WTC11 (cell line): ENCODE results near the gene PLEKHN1. TPM values are rescaled to one million over a fixed set of nuclear protein-coding genes. Genes with fewer than 3 reads are reported as not detected.

ENCODE experiments used
- ATAC-seq: fragments of 200-7000 bp; cut with Tn5 transposase; 2 replicates; pipeline ENCODE4 v1.10.0; 2021; ENCODE audit warnings: mild to moderate bottlenecking, moderate library complexity
- Bru-seq: library from RNA; stranded (reverse); fragments of 400-500 nt; gene quantifications from one replicate; lab custom pipeline; 2021; lab: Mats Ljungman, UMichigan
- CTCF ChIA-PET: fragments of 300-600 bp; sonication (Branson Sonifier 250); formaldehyde crosslinking; loops from one replicate; lab custom pipeline; 2021; ENCODE audit warnings: antibody characterized with exemption; lab: Charles Lee
- POLR2A ChIA-PET: fragments of 350-600 bp; sonication (Branson Sonifier 250); formaldehyde crosslinking; loops from one replicate; lab custom pipeline; 2021; ENCODE audit warnings: antibody characterized with exemption; lab: Charles Lee
- DNase-seq: peaks from one replicate; pipeline ENCODE4 v3.0.0; 2021; ENCODE audit warnings: low spot score
- H3K27ac Mint-ChIP-seq: 2 replicates; pipeline ENCODE4 v1.8.0; 2021; ENCODE audit warnings: mixed read lengths
- H3K27me3 Mint-ChIP-seq: 2 replicates; pipeline ENCODE4 v1.8.0; 2021; ENCODE audit warnings: low read depth, mild to moderate bottlenecking, moderate library complexity, mixed read lengths
- H3K36me3 Mint-ChIP-seq: 2 replicates; pipeline ENCODE4 v1.8.0; 2021; ENCODE audit warnings: mixed read lengths
- H3K4me1 Mint-ChIP-seq: 2 replicates; pipeline ENCODE4 v1.8.0; 2022; ENCODE audit warnings: mixed read lengths
- H3K4me3 Mint-ChIP-seq: 2 replicates; pipeline ENCODE4 v1.8.0; 2021; ENCODE audit warnings: mild to moderate bottlenecking, moderate library complexity, mixed read lengths
- H3K9me3 Mint-ChIP-seq: 2 replicates; pipeline ENCODE4 v1.8.0; 2021; ENCODE audit warnings: mixed read lengths
- CREB1 ChIP-seq: sonication (generic); formaldehyde crosslinking; IDR thresholded peaks from 2 replicates; pipeline ENCODE4 v1.8.0; 2023; ENCODE audit warnings: mild to moderate bottlenecking, missing genetic modification reagents
- E2F4 ChIP-seq: sonication (generic); formaldehyde crosslinking; IDR thresholded peaks from 2 replicates; pipeline ENCODE4 v1.8.1; 2022; ENCODE audit warnings: low read depth, mild to moderate bottlenecking, moderate library complexity, missing genetic modification reagents, borderline replicate concordance
- EMX1 ChIP-seq: fragments of 250-450 bp; sonication (Bioruptor Pico); IDR thresholded peaks from 2 replicates; pipeline ENCODE4 v1.8.0; 2021; ENCODE audit warnings: mild to moderate bottlenecking
- GRHL2 ChIP-seq: fragments of 250-450 bp; sonication (Bioruptor Pico); IDR thresholded peaks from 2 replicates; pipeline ENCODE4 v1.8.0; 2022; ENCODE audit warnings: mild to moderate bottlenecking, moderate library complexity; ENCODE audit not compliant: insufficient replicate concordance, severe bottlenecking
- IRF1 ChIP-seq: sonication (generic); formaldehyde crosslinking; IDR thresholded peaks from 2 replicates; pipeline ENCODE4 v1.8.0; 2023; ENCODE audit warnings: missing genetic modification reagents
- NR1H2 ChIP-seq: sonication (generic); formaldehyde crosslinking; IDR thresholded peaks from 2 replicates; pipeline ENCODE4 v1.9.0; 2021; ENCODE audit warnings: mild to moderate bottlenecking, moderate library complexity, missing genetic modification reagents
- NR2C2 ChIP-seq: sonication (generic); formaldehyde crosslinking; IDR thresholded peaks from 2 replicates; pipeline ENCODE4 v1.8.0; 2022; ENCODE audit warnings: mild to moderate bottlenecking, missing genetic modification reagents
- TCF7 ChIP-seq: sonication (generic); formaldehyde crosslinking; IDR thresholded peaks from 2 replicates; pipeline ENCODE4 v1.8.0; 2022; ENCODE audit warnings: mild to moderate bottlenecking, low read depth, missing genetic modification reagents, moderate library complexity
- TP53 ChIP-seq: sonication (generic); formaldehyde crosslinking; IDR thresholded peaks from 2 replicates; pipeline ENCODE4 v1.8.1; 2023; ENCODE audit warnings: mild to moderate bottlenecking, missing genetic modification reagents
- USF2 ChIP-seq: sonication (generic); formaldehyde crosslinking; IDR thresholded peaks from 2 replicates; pipeline ENCODE4 v1.8.1; 2023; ENCODE audit warnings: mild to moderate bottlenecking, missing genetic modification reagents, moderate library complexity
- ZBTB21 ChIP-seq: sonication (generic); formaldehyde crosslinking; IDR thresholded peaks from 2 replicates; pipeline ENCODE4 v1.8.1; 2023; ENCODE audit warnings: mild to moderate bottlenecking, missing genetic modification reagents, borderline replicate concordance
- ZNF671 ChIP-seq: fragments of 250-450 bp; sonication (Bioruptor Pico); IDR thresholded peaks from 2 replicates; pipeline ENCODE4 v1.8.0; 2021; ENCODE audit warnings: mild to moderate bottlenecking
- long read RNA-seq, 3 experiments: library from RNA in 1 of 3; library from capped mRNA in 1 of 3; library from polyadenylated mRNA in 1 of 3; unstranded in 2 of 3; stranded (forward) in 1 of 3; transcript quantifications; one replicate each; pipeline ENCODE4 v2.0.0, GENCODE V29; 2021
- total RNA-seq: library from RNA; stranded (reverse); gene quantifications from 3 replicates; pipeline ENCODE4 v1.2.3, GENCODE V29; 2021
- TF ChIP-seq, protein P1 (sequence below): sonication (generic); formaldehyde crosslinking; IDR thresholded peaks from 2 replicates; pipeline ENCODE4 v1.8.1; 2023; ENCODE audit warnings: mild to moderate bottlenecking, moderate library complexity, missing genetic modification reagents
- TF ChIP-seq, protein P2 (sequence below): sonication (generic); formaldehyde crosslinking; IDR thresholded peaks from 2 replicates; pipeline ENCODE4 v1.8.1; 2022; ENCODE audit warnings: missing genetic modification reagents, borderline replicate concordance
- TF ChIP-seq, protein P3 (sequence below): fragments of 250-450 bp; sonication (Bioruptor Pico); IDR thresholded peaks from 2 replicates; pipeline ENCODE4 v1.9.0; 2021; ENCODE audit warnings: mild to moderate bottlenecking
- TF ChIP-seq, protein P4 (sequence below): fragments of 250-450 bp; sonication (Bioruptor Pico); IDR thresholded peaks from 2 replicates; pipeline ENCODE4 v1.9.0; 2021; ENCODE audit warnings: moderate library complexity, mild to moderate bottlenecking, inconsistent platforms, borderline replicate concordance
- TF ChIP-seq, protein P5 (sequence below): sonication (generic); formaldehyde crosslinking; IDR thresholded peaks from 2 replicates; pipeline ENCODE4 v1.8.1; 2023; ENCODE audit warnings: mild to moderate bottlenecking, missing genetic modification reagents, borderline replicate concordance

Gene PLEKHN1
- total RNA-seq = 2.9 to 3.4 TPM (median 3.0 TPM) in 3 replicates
- percentile 25 among the genes with signal in this experiment for Bru-seq, nascent RNA
- long read RNA-seq, experiment 1, partial matches to known transcripts = 2 of 6 reads
- long read RNA-seq, experiment 1, other reads (novel, unspliced or antisense) = 4 of 6 reads
- long read RNA-seq, experiment 2, partial matches to known transcripts = 0 of 4 reads
- long read RNA-seq, experiment 2, other reads (novel, unspliced or antisense) = 4 of 4 reads
- long read RNA-seq, experiment 3 = 0 reads

DNA sequence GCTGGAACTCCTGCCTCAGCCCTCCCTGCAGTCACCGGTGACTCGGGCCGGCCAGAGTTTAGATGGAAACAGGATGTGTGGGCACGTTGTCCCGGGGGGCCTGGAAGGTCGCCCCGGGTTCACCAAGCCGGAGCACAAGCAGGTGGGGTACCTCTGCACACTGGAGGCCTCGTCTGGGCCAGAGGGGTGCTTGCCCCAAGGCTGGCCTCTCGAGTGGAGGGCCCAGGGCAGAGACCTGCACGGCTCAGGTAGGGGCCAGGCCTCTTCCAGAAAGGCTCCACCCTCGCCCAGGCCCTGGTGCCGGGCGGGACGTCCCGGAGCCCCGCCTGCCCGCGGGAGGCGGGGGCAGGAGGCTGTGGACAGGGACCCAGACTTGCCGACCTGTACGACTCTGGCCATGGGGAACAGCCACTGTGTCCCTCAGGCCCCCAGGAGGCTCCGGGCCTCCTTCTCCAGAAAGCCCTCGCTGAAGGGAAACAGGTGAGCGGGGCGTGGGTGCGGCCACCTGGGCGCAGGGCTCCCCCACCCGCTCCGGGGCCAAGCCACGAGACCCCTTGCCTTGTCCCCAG is at the start of gene PLEKHN1:
TSS of gene PLEKHN1 (plus strand) at position 348 of the 569 bp plus-strand sequence. CDS start at position 398, 50 bp downstream.
- 0 out of 2 replicates have a peak, but pooled peaks cover 2% of the 10 kb centered on the region for H3K4me1 Mint-ChIP-seq
- ChIA-PET POLR2A (interaction anchor here (1.2 kb wide), 1 partner anchor 73 kb away, joined by 4 read pairs; no protein-coding TSS in a partner anchor), CTCF (interaction anchor here (0.8 to 2.3 kb wide), 12 partner anchors 10 to 325 kb away, joined by 3 to 21 read pairs (median 5); partner anchors contain the start of gene PERM1)
- TF ChIP-seq, protein P1, sequence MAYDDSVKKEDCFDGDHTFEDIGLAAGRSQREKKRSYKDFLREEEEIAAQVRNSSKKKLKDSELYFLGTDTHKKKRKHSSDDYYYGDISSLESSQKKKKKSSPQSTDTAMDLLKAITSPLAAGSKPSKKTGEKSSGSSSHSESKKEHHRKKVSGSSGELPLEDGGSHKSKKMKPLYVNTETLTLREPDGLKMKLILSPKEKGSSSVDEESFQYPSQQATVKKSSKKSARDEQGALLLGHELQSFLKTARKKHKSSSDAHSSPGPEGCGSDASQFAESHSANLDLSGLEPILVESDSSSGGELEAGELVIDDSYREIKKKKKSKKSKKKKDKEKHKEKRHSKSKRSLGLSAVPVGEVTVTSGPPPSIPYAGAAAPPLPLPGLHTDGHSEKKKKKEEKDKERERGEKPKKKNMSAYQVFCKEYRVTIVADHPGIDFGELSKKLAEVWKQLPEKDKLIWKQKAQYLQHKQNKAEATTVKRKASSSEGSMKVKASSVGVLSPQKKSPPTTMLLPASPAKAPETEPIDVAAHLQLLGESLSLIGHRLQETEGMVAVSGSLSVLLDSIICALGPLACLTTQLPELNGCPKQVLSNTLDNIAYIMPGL (CRISPR knock-in tag) = peak; percentile 22; the same call in 1 of the 2 replicates
- TF ChIP-seq, protein P2, sequence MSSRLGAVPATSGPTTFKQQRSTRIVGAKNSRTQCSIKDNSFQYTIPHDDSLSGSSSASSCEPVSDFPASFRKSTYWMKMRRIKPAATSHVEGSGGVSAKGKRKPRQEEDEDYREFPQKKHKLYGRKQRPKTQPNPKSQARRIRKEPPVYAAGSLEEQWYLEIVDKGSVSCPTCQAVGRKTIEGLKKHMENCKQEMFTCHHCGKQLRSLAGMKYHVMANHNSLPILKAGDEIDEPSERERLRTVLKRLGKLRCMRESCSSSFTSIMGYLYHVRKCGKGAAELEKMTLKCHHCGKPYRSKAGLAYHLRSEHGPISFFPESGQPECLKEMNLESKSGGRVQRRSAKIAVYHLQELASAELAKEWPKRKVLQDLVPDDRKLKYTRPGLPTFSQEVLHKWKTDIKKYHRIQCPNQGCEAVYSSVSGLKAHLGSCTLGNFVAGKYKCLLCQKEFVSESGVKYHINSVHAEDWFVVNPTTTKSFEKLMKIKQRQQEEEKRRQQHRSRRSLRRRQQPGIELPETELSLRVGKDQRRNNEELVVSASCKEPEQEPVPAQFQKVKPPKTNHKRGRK = no peak
- TF ChIP-seq ZNF671 = 0 out of 2 replicates have a peak, but pooled peaks have one; percentile 20
- H3K9me3 Mint-ChIP-seq = no peaks in the 10 kb centered on the region; the same call in 1 of the 2 replicates
- ATAC-seq (peak; percentile 73), DNase-seq (peak; percentile 50)
- peak within 1 kb of the TSS; percentile 62 for H3K4me3 Mint-ChIP-seq
- H3K36me3 Mint-ChIP-seq = 0 out of 2 replicates have a peak, but pooled peaks cover 2% of the 10 kb centered on the region
- H3K27ac Mint-ChIP-seq = no peak within 1 kb of the TSS
- peaks cover 40% of the 10 kb centered on the region for H3K27me3 Mint-ChIP-seq

DNA sequence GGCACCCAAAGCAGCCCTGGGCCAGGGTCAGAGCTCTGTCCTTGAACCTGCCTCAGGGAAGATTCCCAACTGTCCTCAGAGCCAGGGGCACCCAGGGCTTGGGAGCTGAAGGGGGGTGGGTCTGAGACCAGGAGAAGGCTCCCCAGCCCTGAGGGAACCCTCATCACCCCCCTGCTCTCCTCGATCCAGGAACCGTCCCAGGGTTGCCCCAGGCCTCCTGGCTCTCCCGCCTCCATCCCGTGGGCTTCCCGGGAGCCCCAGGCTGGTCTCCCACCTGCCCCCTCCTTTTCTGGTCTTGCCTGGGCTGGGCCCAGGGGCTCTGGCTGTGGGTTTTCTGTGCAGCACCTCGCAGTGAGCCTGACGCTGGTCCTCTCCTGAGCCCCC is 49.2 kb upstream of the PLEKHN1 start:
- Mint-ChIP-seq H3K36me3 (no peaks in the 10 kb centered on the region), H3K9me3 (no peaks in the 10 kb centered on the region), H3K4me1 (peaks cover 11% of the 10 kb centered on the region), H3K27ac (no peak overlapping the region), H3K4me3 (no peak overlapping the region), H3K27me3 (peaks cover 84% of the 10 kb centered on the region)
- ChIA-PET POLR2A (no interaction called here), CTCF (no interaction called here)
- DNase-seq (no peak), ATAC-seq (no peak)
- TF ChIP-seq, protein P3, sequence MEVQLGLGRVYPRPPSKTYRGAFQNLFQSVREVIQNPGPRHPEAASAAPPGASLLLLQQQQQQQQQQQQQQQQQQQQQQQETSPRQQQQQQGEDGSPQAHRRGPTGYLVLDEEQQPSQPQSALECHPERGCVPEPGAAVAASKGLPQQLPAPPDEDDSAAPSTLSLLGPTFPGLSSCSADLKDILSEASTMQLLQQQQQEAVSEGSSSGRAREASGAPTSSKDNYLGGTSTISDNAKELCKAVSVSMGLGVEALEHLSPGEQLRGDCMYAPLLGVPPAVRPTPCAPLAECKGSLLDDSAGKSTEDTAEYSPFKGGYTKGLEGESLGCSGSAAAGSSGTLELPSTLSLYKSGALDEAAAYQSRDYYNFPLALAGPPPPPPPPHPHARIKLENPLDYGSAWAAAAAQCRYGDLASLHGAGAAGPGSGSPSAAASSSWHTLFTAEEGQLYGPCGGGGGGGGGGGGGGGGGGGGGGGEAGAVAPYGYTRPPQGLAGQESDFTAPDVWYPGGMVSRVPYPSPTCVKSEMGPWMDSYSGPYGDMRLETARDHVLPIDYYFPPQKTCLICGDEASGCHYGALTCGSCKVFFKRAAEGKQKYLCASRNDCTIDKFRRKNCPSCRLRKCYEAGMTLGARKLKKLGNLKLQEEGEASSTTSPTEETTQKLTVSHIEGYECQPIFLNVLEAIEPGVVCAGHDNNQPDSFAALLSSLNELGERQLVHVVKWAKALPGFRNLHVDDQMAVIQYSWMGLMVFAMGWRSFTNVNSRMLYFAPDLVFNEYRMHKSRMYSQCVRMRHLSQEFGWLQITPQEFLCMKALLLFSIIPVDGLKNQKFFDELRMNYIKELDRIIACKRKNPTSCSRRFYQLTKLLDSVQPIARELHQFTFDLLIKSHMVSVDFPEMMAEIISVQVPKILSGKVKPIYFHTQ (CRISPR knock-in tag) = no peak
- TF ChIP-seq E2F4 (CRISPR knock-in tag) (no peak), IRF1 (CRISPR knock-in tag) (no peak), CREB1 (CRISPR knock-in tag) (no peak), EMX1 (CRISPR knock-in tag) (no peak), USF2 (no peak), ZBTB21 (CRISPR knock-in tag) (no peak), TP53 (no peak), GRHL2 (CRISPR knock-in tag) (no peak), NR2C2 (CRISPR knock-in tag) (no peak), TCF7 (CRISPR knock-in tag) (no peak), NR1H2 (CRISPR knock-in tag) (no peak)
- TF ChIP-seq, protein P4, sequence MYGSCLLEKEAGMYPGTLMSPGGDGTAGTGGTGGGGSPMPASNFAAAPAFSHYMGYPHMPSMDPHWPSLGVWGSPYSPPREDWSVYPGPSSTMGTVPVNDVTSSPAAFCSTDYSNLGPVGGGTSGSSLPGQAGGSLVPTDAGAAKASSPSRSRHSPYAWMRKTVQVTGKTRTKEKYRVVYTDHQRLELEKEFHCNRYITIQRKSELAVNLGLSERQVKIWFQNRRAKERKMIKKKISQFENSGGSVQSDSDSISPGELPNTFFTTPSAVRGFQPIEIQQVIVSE (CRISPR knock-in tag) = no peak
- TF ChIP-seq, protein P5, sequence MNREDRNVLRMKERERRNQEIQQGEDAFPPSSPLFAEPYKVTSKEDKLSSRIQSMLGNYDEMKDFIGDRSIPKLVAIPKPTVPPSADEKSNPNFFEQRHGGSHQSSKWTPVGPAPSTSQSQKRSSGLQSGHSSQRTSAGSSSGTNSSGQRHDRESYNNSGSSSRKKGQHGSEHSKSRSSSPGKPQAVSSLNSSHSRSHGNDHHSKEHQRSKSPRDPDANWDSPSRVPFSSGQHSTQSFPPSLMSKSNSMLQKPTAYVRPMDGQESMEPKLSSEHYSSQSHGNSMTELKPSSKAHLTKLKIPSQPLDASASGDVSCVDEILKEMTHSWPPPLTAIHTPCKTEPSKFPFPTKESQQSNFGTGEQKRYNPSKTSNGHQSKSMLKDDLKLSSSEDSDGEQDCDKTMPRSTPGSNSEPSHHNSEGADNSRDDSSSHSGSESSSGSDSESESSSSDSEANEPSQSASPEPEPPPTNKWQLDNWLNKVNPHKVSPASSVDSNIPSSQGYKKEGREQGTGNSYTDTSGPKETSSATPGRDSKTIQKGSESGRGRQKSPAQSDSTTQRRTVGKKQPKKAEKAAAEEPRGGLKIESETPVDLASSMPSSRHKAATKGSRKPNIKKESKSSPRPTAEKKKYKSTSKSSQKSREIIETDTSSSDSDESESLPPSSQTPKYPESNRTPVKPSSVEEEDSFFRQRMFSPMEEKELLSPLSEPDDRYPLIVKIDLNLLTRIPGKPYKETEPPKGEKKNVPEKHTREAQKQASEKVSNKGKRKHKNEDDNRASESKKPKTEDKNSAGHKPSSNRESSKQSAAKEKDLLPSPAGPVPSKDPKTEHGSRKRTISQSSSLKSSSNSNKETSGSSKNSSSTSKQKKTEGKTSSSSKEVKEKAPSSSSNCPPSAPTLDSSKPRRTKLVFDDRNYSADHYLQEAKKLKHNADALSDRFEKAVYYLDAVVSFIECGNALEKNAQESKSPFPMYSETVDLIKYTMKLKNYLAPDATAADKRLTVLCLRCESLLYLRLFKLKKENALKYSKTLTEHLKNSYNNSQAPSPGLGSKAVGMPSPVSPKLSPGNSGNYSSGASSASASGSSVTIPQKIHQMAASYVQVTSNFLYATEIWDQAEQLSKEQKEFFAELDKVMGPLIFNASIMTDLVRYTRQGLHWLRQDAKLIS (CRISPR knock-in tag) = no peak
